K562 (cell line): ENCODE data around the gene OBSCN. TPM values are rescaled to one million over a fixed set of nuclear protein-coding genes. Genes with fewer than 3 reads are reported as not detected.
A peak's percentile ranks its signal among the peaks of the same experiment; 100 is the strongest.

ENCODE experiments used
- ATAC-seq: fragments of 200-7000 bp; cut with Tn5 transposase; 3 replicates; pipeline ENCODE4 v1.9.1; 2020; ENCODE audit warnings: moderate library complexity
- BruUV-seq: library from RNA; stranded (reverse); fragments of 400-500 nt; replicated peaks from 2 replicates; lab custom pipeline; 2021; lab: Mats Ljungman, UMichigan
- CTCF ChIA-PET: fragments of 300-600 bp; formaldehyde crosslinking; extraction: SDS; loops from one replicate; lab custom pipeline; 2021; ENCODE audit warnings: low intra/inter-chr PET ratio; lab: Yijun Ruan, JAX
- POLR2A ChIA-PET: fragments of 300-600, 350-650 bp; sonication (Branson Sonifier 250); formaldehyde crosslinking; extraction: SDS; loops from one replicate; lab custom pipeline; 2021; ENCODE audit warnings: antibody characterized with exemption, inconsistent platforms; lab: Yijun Ruan, JAX
- DNase-seq, 4 experiments: peaks; one replicate each; pipeline versions ENCODE4 v3.0.0 to v3.0.0-alpha.2; 2011 to 2018; ENCODE audit warnings: low spot score in 3 of 4, mixed read lengths in 3 of 4; ENCODE audit errors: extremely low read depth in 1 of 4
- FAIRE-seq: peaks from 2 replicates; lab custom pipeline; 2011; peaks lifted over from hg19 to GRCh38; lab: Jason Lieb, UNC
- H2AFZ ChIP-seq: 2 replicates; pipeline ENCODE4 v1.6.0; 2011; ENCODE audit warnings: low read depth, low read length, control low read depth, inconsistent platforms
- H3K27ac ChIP-seq: fragments of 200-600 bp; 3 replicates; pipeline ENCODE4 v1.8.0; 2011; ENCODE audit warnings: low read depth, mild to moderate bottlenecking, control low read depth, inconsistent platforms, low read length, moderate library complexity, mixed read lengths; ENCODE audit errors: extremely low read depth
- H3K27me3 ChIP-seq, 2 experiments: fragments of 300-600 bp in 1 of 2; 2 replicates in 1 of 2; 3 replicates in 1 of 2; pipeline versions ENCODE4 v1.6.0 to v1.8.0; 2011; ENCODE audit warnings: inconsistent platforms in 2 of 2, low read length in 2 of 2, mild to moderate bottlenecking in 1 of 2, mixed read lengths in 1 of 2, moderate library complexity in 1 of 2; ENCODE audit not compliant: control insufficient read depth in 2 of 2, insufficient read depth in 2 of 2
- H3K36me3 ChIP-seq: fragments of 300-600 bp; 3 replicates; pipeline ENCODE4 v1.8.0; 2011; ENCODE audit warnings: mild to moderate bottlenecking, low read length, inconsistent platforms; ENCODE audit not compliant: control insufficient read depth, insufficient read depth
- H3K4me1 ChIP-seq, 2 experiments: fragments of 200-600 bp in 1 of 2; replicated peaks in 1 of 2; 2 replicates in 1 of 2; 3 replicates in 1 of 2; pipeline versions ENCODE4 v1.5.1 to v1.8.0; 2011; ENCODE audit warnings: inconsistent platforms in 2 of 2, low read length in 2 of 2, mild to moderate bottlenecking in 1 of 2, mixed read lengths in 1 of 2, moderate library complexity in 1 of 2; ENCODE audit not compliant: control insufficient read depth in 2 of 2, insufficient read depth in 2 of 2
- H3K4me2 ChIP-seq: 2 replicates; pipeline ENCODE4 v1.6.1; 2011; ENCODE audit warnings: low read length, control low read depth, inconsistent platforms, mixed read lengths; ENCODE audit not compliant: insufficient read depth
- H3K4me3 ChIP-seq: fragments of 200-600 bp; sonication (generic), shearing (Covaris generic); 2 replicates; pipeline ENCODE4 v1.5.1; 2016; ENCODE audit warnings: control low read depth, inconsistent platforms
- H3K79me2 ChIP-seq: fragments of 200-600 bp; 3 replicates; pipeline ENCODE4 v1.8.0; 2011; ENCODE audit warnings: low read length, inconsistent platforms; ENCODE audit not compliant: control insufficient read depth, insufficient read depth
- H3K9ac ChIP-seq, 2 experiments: 2 replicates each; pipeline versions ENCODE4 v1.6.0 to v1.6.1; 2011; ENCODE audit warnings: low read depth in 2 of 2, low read length in 2 of 2, control low read depth in 1 of 2, inconsistent platforms in 1 of 2, mild to moderate bottlenecking in 1 of 2, mixed read lengths in 1 of 2; ENCODE audit not compliant: insufficient read depth in 1 of 2
- H3K9me1 ChIP-seq: one replicate; pipeline ENCODE4 v1.6.0; 2011; ENCODE audit warnings: inconsistent platforms, mild to moderate bottlenecking, low read length, moderate library complexity; ENCODE audit not compliant: control insufficient read depth, insufficient read depth
- H3K9me3 ChIP-seq: replicated peaks from 2 replicates; pipeline ENCODE4 v1.5.1; 2011; ENCODE audit warnings: low read depth, low read length, inconsistent platforms; ENCODE audit not compliant: control insufficient read depth, insufficient read depth
- H4K20me1 ChIP-seq: replicated peaks from 2 replicates; pipeline ENCODE4 v1.6.1; 2011; ENCODE audit warnings: low read length, inconsistent platforms, mixed read lengths; ENCODE audit not compliant: control insufficient read depth, insufficient read depth
- MCM7 ChIP-seq, 2 experiments: fragments of 450-650 bp; IDR thresholded peaks; 2 replicates each; pipeline ENCODE4 v1.6.1; 2016 to 2018
- PML ChIP-seq: IDR thresholded peaks from 2 replicates; pipeline ENCODE4 v1.6.1; 2012; ENCODE audit warnings: low read length, inconsistent platforms
- POLR2G ChIP-seq: fragments of 200-400 bp; formaldehyde crosslinking; IDR thresholded peaks from 2 replicates; pipeline ENCODE4 v1.6.1; 2017; ENCODE audit warnings: low read depth, mild to moderate bottlenecking, antibody characterized with exemption, low read length, moderate library complexity
- ZNF263 ChIP-seq: sonication (generic); formaldehyde crosslinking; IDR thresholded peaks from 2 replicates; pipeline ENCODE4 v1.8.0; 2022; ENCODE audit warnings: mild to moderate bottlenecking, missing genetic modification reagents, borderline replicate concordance
- WGBS: fragments of 100-300 bp; shearing (Covaris generic); methylation state at CpG from one replicate; pipeline ENCODE4 v1.1.6; 2016; ENCODE audit warnings: low coverage, mixed read lengths; ENCODE audit not compliant: insufficient coverage; ENCODE audit errors: missing lambda C conversion rate; 5-methylcytosine and 5-hydroxymethylcytosine counted together
- in situ Hi-C: fragments of 300-500 bp; cut with MboI; formaldehyde crosslinking; loops from 4 replicates; pipeline ENCODE4 v1.15.0; 2018; ENCODE audit warnings: inconsistent platforms, mixed read lengths
- intact Hi-C: fragments of 100-400 bp; cut with micrococcal nuclease; formaldehyde crosslinking; loops from 2 replicates; pipeline ENCODE4 v1.14.2; 2022
- polyA plus RNA-seq, 8 experiments: library from polyadenylated mRNA; depleted of rRNA in 4 of 8; stranded (reverse) in 5 of 8; unstranded in 3 of 8; fragments of >200 nt; fragmentation: Nextera tagmentation in 2 of 8; fragmentation: Illumina TruSeq in 1 of 8; extraction: Ambion mirVana in 2 of 8; extraction: Trizol in 1 of 8; gene quantifications; 2 replicates each; pipeline versions ENCODE4 v1.2.1 to v1.2.3, GENCODE V29; 2011 to 2014; ENCODE audit warnings: inconsistent platforms in 1 of 8, missing spikeins in 1 of 8
- total RNA-seq, 7 experiments: library from RNA; depleted of rRNA in 6 of 7; stranded (reverse); fragments of >200 nt in 6 of 7; fragmentation: Illumina TruSeq in 2 of 7; extraction: Trizol in 2 of 7; gene quantifications; 2 replicates each; pipeline versions ENCODE4 v1.2.1 to v1.2.3, GENCODE V29; 2011 to 2021; ENCODE audit warnings: low replicate concordance in 1 of 7

Gene OBSCN
- total and polyA plus RNA-seq, 9 of the 15 experiments (the other 6 are each of a cell fraction or from before 2014, with no cell fraction given) = 0.18 to 19.7 (median 3.6) TPM

GRCh38 chr1:228285661-228286504, 78.0 kb downstream of the OBSCN start:
- Histone ChIP-seq H3K4me2 (no peak overlapping the region), H4K20me1 (no peaks in the 10 kb centered on the region), H3K27me3 (peaks cover 27 to 35% of the 10 kb centered on the region in 2 experiments; a peak in 4 of 5 replicates), H3K9me3 (no peaks in the 10 kb centered on the region), H3K4me3 (no peak overlapping the region), H3K27ac (no peak overlapping the region), H3K9ac (peak overlapping the region in 1 of 2 experiments; percentile 24; a peak in 2 of 4 replicates), H3K9me1 (peaks cover 4% of the 10 kb centered on the region), H3K79me2 (no peaks in the 10 kb centered on the region), H2AFZ (no peak overlapping the region), H3K36me3 (no peaks in the 10 kb centered on the region), H3K4me1 (peaks cover 9 to 49% of the 10 kb centered on the region in 2 experiments; a peak in 4 of 5 replicates)
- in situ Hi-C loops = no loop called here
- DNase-seq = no peak
- FAIRE-seq = no peak
- no TSS peak for BruUV-seq
- 18% methylated on average over 26 of the region's 26 CpGs for WGBS
- intact Hi-C loops = no loop called here
- ChIA-PET CTCF (no interaction called here), POLR2A (interaction anchor here (0.5 to 2.9 kb wide), 2 partner anchors 10 to 112 kb away, joined by 3 to 10 read pairs; no protein-coding TSS in a partner anchor)
- TF ChIP-seq MCM7 (IDR thresholded peaks at IDR 0.05) = no peak
- TF ChIP-seq PML = no peak
- peak; percentile 6; the same call in 1 of the 2 replicates for TF ChIP-seq POLR2G
- peak; percentile 66; the same call in 1 of the 2 replicates for TF ChIP-seq ZNF263
- ATAC-seq = no peak
